NCI-H1105 treated with DMSO at 0.1 percent for 48 hours (cell line): Measurements from ENCODE around the gene RELT.

Experiments
- DNase-seq: peaks from one replicate; lab custom pipeline; 2025; lab: John Stamatoyannopoulos, UW

Gene RELT

GRCh38 chr11:73392108-73393010, 16.2 kb downstream of the RELT start:
- DNase-seq: no peak

DNA sequence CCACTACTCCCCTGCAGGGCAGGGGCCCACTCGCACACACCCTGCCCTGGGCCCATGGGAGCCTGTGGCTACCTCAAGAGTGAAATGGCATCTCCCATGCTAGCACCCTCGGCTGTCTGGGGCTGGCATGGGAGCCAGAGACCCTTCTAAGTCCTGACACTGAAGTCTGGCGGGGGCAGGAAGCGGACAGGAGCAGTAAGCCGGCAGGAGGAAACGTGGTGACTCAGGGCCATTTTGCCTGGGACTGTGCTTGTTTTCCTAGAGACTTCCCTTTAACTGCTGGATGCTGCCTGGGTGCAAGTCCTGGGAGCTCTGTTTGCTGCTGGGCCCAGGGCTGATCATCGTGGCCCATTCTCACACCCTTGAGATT, 16.8 kb downstream of the RELT start:
- DNase-seq: no peak

DNA sequence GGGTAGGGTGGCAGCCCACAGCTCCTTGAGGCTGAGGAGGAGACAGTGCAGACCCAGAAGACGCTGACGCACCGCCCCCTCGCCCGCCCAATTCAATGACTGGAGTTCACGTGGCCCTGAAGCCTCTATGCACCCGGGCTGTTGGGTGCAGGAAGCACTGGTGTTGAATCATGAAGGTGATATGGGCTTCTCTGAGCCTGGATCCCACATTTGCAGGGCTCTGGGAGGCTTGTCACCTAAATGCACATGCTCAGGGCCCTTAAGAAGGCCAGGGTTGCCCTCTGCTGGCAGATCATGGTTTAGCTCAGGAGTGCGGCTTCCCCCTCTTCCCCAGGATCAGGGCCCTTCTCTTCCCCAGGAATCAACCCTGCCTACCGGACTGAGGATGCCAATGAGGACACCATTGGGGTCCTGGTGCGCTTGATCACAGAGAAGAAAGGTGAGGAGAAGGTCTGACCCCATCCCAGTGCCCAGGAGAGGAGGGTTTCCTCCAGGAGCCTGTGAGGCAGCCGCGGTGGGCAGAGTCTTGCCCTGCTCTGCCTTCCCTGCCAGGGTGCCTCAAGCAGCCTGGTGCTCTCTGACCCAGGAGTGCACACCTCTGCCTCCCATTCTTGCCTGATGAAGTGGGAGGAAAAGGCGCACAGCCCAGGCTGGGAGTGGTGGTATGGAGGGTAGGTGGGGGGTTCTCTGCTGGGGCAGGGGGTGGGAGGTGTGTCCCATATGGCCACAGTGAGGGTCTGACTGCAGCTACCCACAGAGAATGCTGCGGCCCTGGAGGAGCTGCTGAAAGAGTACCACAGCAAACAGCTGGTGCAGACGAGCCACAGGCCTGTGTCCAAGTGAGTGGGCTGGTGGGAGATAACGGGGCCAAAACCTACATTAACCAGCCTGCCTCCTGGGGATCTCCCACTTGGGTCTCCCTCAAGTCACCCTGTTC, 17.5 kb downstream of the RELT start:
- DNase-seq: peak; percentile 61

DNA sequence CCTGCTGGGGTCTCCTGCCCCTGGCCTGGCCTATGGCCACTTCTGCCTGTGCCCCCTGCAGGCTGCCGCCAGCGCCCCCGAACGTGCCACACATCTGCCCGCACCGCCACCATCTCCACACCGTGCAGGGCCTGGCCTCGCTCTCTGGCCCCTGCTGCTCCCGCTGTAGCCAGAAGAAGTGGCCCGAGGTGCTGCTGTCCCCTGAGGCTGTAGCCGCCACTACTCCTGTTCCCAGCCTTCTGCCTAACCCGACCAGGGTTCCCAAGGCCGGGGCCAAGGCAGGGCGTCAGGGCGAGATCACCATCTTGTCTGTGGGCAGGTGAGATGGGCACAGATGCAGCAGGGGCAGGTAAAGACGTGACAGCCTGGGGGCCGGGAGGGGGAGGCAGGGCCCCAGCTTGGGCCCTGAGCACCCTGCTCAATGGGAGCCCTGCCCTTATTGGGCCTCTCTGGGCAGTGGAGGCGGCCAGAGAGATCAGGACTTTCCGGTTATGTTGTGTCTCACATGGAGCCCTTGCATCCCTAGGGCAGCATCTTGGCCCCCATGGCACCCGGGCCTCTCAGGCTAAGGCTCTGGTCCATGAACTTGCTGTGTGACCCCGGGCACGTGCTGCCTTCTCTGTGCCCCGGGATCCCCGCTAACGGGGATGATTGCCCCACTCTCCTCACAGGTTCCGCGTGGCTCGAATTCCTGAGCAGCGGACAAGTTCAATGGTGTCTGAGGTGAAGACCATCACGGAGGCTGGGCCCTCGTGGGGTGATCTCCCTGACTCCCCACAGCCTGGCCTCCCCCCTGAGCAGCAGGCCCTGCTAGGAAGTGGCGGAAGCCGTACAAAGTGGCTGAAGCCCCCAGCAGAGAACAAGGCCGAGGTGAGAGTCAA, 18.5 kb downstream of the RELT start:
- DNase-seq: no peak

DNA sequence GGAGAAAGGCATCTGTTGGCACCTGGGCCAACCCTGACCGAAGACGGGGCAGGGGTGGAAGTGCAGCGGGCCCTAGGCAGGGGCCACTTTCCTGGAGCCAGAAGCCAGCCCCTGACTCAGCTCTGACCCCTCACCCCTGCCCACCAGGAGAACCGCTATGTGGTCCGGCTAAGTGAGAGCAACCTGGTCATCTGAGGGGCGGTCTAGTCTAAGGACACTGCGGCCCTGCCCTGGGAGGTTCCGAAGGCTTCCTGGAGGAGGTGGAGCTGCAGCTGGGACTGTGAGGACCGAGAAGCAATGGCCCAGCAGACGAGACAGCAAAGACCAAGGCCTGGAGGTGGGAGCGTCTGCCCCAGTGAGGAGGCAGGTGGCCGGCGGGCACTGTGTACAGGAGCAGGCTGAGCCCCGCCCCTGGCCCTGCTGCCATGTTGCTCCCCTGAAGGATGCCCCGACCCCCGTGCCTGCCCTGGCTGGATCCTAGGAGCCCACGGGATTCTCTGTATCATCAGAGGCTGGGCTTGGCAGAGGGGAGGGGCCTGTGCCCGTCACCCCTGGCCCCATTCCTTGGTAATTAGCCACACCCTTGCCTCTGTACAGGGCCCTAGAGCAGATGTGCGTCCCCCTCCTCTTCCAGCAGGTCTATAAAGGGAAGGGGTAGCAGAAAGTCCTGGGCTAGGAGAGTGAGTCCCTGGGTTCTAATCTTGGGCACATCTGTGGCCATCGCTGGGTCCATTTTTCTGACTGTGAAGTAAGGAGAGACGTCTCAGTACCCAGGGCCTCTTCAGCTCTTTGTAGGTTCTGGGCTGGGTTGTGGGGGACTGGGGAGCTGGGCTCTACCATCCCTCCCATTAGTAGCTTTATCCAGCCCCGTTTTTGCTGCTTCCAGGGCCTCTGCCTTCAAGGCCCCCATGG, 19.4 kb downstream of the RELT start:
- DNase-seq: no peak

- DNase-seq: no peak
Measured at GRCh38 chr11:73396251-73396930, 20.2 kb downstream of the RELT start.

- no peak for DNase-seq
Measured at GRCh38 chr11:73396985-73397384, 20.8 kb downstream of the RELT start.

DNA sequence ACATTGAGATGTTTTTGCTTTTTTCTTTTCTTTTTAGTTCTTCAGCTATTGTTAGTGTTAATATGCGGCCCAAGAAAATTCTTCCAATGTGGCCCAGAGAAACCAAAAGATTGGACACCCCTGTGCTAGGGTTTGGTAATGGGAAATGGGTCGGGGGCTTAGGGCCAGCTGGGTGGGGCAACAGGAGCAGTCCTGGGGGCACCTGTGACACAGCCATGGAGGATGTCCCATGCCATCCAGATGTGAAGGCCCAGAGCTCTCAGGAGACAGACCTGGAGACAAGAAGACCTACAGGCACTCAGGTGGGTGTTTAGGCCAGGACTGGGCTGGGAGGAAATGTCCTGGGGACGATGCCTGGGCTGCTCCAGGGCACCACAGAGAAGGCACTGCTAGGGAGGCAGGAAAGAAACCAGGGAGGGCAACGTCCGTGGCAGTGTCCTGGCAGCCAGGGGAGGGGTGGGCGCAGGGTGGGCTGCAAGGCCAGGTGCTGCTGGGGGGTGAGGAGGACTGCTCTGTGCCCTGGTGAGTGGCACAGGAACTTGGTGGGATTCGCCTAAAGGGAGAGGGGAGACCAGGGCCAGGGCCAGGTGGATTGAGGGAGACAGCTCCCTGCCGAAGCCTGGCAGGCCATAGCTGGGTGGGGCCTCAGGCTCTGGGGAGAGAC, 21.4 kb downstream of the RELT start:
- no peak for DNase-seq

- no peak for DNase-seq
Measured at GRCh38 chr11:73398132-73398526, 21.9 kb downstream of the RELT start.

GRCh38 chr11:73398721-73399120, 22.5 kb downstream of the RELT start:
- DNase-seq: no peak

DNA sequence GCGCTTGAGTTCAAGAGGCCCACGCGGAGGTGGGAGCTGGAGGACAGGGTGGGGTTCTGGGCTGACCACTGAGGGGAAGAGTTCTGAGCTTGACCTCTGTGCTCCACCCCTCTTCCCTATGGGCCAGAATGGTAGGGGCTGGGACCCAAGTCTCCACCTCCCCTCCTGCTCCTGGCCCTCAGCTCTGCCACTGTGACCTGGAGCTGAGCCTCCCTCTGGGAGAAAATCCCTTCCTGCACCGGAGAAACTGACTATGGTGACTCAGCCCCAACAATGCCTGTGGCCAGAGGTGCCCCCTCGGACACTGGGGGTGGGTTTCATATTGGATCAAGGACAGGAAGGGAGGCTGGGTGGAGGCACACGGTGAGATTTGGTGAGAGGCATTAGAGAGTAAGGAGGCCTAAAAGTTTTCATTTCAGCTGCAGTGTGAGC, 23.0 kb downstream of the RELT start:
- DNase-seq: no peak

- DNase-seq: no peak
Measured at GRCh38 chr11:73399636-73400035, 23.4 kb downstream of the RELT start.

DNA sequence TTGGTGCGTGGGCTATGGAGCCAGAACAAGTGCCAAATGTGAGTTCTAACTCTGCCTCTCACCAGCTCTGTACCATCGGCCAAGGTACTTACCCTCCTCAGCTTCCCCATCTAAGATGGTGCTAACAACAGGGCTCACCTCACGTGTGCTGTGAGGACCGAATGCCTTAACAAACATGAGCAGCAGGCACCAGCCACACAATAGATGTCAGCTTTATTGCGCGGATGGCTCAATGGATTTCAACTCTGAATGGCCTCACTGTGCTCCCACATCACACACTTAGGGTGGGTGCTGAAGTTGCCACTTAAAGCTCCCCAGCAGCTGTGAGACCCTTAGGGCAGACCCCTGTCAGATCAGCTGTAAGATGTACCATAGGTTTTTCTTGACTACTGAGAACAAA, 24.1 kb downstream of the RELT start:
- no peak for DNase-seq

- no peak for DNase-seq
Measured at GRCh38 chr11:73401217-73401923, 25.2 kb downstream of the RELT start.

DNA sequence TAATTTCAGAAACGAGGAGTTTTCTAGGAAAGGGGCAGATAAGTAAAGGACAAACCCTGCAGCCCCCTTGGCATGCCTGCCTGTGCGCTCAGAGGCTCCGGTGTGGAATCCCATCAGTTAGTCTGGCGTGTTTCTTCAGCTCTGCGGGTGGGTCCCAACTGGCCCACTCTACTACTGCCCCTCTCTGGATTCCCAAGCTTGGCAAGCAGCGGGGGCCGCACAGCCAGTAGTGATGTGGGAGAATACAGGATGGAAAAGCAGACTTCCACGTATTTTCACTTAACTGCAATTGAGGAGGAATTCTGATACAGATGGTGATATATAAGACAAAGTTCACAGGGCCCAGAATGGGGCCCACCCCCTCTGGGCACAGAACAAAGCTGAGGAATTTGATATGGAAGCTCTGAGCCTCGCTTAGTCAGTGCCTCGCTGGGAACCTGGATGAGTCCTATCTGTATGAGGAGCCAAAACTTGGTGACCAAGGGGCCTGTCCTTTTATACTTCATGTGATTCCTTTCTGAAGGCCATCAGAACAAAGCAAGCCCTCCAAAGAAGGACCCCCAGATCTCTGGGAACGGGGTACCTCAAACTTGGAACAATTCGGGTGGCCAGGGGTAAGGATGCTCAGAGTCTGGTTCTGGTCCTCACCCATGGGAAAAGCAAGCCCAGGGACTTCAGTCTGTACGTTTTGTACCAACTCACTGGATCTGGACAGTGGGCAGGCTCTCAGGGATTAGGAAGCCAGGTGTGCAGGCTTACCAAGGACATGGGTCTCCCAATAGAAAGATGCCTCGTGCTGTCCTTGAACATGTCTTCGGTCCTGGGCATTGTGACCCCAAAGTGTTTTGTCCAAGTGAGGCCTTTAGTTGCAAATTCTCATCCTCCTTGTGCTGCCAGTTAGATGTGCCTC, 26.0 kb downstream of the RELT start:
- DNase-seq: no peak

DNA sequence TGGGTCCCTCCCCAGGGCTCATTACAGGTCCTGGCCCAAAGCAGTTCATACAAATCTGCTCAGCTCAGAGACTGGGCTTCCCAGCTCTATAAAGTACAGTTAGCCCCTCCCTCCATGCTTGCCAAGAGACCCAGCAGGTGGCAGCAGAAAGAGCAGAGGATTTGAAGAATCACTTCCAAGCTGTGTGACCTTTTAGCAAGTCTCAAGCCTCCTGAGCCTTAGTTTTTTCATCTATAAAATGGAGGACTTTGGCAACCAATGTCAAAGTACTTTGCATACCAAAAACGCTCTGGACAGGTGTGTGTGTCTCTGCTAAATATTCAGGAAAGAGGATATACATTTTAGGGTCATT, 26.6 kb downstream of the RELT start:
- no peak for DNase-seq

- no peak for DNase-seq
Measured at GRCh38 chr11:73403541-73403940, 27.3 kb downstream of the RELT start.

DNA sequence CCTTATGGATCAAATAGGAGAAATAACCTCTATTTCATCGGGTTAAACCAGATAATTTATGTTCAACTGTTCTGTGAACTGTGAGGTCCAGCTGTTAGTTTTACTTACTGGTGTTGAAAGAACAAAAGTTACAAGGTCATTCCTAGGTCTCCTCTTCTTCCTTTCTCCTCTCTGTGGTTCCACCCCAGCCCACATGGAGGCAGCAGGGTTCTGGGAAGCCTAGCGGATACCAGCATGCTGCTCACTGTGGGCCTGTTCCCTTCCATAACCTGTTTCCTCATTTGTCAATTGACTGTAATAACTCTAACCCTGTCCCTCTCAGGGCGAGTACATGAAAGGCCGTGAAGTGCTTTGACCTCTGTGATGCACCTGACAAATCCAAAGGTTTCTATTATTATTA, 27.8 kb downstream of the RELT start:
- peak; percentile 12 for DNase-seq
